Panc1 (cell line): ENCODE data around the gene ALG1.

Experiments used
- POLR2AphosphoS5 ChIP-seq: IDR thresholded peaks from 2 replicates; pipeline ENCODE4 v1.6.1; 2012; ENCODE audit warnings: mild to moderate bottlenecking, low read depth, low read length, moderate library complexity
- SIN3A ChIP-seq: IDR thresholded peaks from 2 replicates; pipeline ENCODE4 v1.6.1; 2012; ENCODE audit warnings: low read depth, mild to moderate bottlenecking, low read length, moderate library complexity, borderline replicate concordance; ENCODE audit not compliant: insufficient read depth
- TCF7L2 ChIP-seq: IDR thresholded peaks from 2 replicates; pipeline ENCODE4 v1.6.1; 2011; ENCODE audit warnings: mild to moderate bottlenecking, low read depth, low read length, inconsistent platforms
- TF ChIP-seq, protein P1 (sequence below): fragments of 450-650 bp; IDR thresholded peaks from 2 replicates; pipeline ENCODE4 v1.5.1; 2017; ENCODE audit warnings: mild to moderate bottlenecking
- TF ChIP-seq, protein P2 (sequence below), 2 experiments: IDR thresholded peaks; 2 replicates each; pipeline ENCODE4 v1.6.1; 2011 to 2012; ENCODE audit warnings: low read depth in 2 of 2, control low read depth in 1 of 2, low read length in 1 of 2, mild to moderate bottlenecking in 1 of 2, moderate library complexity in 1 of 2; ENCODE audit not compliant: insufficient read depth in 1 of 2

DNA sequence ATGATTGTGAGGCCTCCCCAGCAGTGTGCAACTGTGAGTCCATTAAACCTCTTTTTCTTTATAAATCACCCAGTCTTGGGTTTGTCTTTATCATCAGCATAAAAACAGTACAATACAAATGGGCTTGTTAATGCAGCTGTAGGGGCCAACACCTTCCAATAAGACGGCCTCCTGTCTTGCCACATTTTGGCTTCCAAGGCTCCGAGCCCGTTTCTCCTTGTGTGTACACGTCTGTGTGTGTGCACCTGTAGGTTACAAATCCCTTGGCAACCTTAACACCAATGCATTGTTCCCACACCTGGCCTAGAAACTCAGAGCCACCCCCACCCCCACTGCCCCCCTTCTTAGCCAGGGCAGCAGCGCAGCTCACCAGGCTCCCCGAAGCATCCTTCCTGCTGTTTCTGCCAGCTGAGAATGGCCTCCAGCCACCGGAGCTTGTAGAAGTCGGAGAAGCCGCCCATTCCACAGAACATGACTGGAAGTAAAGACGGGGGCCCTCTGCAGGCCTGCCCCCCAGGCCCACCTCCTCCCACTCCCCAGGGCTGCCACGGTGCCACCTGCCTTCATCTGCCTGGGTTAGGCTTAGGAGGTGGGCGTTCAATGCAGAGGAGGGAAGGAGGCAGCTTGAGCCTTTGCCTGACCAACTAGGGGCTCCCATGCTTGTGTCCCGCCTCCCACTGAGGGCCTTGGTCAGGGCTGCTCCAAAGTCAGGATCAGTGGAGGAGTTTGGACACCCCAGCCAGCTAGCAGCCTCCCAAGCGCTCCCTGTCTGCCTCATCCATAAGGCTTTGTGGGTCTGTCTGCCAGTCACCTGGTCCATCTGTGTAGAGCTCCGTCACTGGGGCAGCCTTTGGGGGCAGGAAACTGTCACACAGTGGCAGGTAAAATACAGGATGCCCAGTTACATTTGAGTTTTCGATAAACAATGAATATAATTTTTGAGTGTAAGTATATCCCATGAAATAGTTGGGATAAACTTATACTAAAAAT is 16.5 kb upstream of the ALG1 start:
- TF ChIP-seq, protein P1, sequence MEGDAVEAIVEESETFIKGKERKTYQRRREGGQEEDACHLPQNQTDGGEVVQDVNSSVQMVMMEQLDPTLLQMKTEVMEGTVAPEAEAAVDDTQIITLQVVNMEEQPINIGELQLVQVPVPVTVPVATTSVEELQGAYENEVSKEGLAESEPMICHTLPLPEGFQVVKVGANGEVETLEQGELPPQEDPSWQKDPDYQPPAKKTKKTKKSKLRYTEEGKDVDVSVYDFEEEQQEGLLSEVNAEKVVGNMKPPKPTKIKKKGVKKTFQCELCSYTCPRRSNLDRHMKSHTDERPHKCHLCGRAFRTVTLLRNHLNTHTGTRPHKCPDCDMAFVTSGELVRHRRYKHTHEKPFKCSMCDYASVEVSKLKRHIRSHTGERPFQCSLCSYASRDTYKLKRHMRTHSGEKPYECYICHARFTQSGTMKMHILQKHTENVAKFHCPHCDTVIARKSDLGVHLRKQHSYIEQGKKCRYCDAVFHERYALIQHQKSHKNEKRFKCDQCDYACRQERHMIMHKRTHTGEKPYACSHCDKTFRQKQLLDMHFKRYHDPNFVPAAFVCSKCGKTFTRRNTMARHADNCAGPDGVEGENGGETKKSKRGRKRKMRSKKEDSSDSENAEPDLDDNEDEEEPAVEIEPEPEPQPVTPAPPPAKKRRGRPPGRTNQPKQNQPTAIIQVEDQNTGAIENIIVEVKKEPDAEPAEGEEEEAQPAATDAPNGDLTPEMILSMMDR = no peak
- TF ChIP-seq, protein P2, sequence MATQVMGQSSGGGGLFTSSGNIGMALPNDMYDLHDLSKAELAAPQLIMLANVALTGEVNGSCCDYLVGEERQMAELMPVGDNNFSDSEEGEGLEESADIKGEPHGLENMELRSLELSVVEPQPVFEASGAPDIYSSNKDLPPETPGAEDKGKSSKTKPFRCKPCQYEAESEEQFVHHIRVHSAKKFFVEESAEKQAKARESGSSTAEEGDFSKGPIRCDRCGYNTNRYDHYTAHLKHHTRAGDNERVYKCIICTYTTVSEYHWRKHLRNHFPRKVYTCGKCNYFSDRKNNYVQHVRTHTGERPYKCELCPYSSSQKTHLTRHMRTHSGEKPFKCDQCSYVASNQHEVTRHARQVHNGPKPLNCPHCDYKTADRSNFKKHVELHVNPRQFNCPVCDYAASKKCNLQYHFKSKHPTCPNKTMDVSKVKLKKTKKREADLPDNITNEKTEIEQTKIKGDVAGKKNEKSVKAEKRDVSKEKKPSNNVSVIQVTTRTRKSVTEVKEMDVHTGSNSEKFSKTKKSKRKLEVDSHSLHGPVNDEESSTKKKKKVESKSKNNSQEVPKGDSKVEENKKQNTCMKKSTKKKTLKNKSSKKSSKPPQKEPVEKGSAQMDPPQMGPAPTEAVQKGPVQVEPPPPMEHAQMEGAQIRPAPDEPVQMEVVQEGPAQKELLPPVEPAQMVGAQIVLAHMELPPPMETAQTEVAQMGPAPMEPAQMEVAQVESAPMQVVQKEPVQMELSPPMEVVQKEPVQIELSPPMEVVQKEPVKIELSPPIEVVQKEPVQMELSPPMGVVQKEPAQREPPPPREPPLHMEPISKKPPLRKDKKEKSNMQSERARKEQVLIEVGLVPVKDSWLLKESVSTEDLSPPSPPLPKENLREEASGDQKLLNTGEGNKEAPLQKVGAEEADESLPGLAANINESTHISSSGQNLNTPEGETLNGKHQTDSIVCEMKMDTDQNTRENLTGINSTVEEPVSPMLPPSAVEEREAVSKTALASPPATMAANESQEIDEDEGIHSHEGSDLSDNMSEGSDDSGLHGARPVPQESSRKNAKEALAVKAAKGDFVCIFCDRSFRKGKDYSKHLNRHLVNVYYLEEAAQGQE (IDR thresholded peaks at IDR 0.05; ENCODE audit: insufficient read depth in 1 of 2, low read depth in 2 of 2, low read length in 1 of 2) = no peak
- TF ChIP-seq SIN3A (no peak), POLR2AphosphoS5 (no peak), TCF7L2 (no peak)
